ENCODE measurements around the gene SH3PXD2A. TPM values are rescaled to one million over a fixed set of nuclear protein-coding genes. Genes with fewer than 3 reads are reported as not detected.
A peak's percentile ranks its signal among the peaks of the same experiment; 100 is the strongest.

SH3PXD2A gene
- total RNA-seq, 8 experiments from 2014 or later: 7.8 to 34.3 (median 12.8) TPM

DNA sequence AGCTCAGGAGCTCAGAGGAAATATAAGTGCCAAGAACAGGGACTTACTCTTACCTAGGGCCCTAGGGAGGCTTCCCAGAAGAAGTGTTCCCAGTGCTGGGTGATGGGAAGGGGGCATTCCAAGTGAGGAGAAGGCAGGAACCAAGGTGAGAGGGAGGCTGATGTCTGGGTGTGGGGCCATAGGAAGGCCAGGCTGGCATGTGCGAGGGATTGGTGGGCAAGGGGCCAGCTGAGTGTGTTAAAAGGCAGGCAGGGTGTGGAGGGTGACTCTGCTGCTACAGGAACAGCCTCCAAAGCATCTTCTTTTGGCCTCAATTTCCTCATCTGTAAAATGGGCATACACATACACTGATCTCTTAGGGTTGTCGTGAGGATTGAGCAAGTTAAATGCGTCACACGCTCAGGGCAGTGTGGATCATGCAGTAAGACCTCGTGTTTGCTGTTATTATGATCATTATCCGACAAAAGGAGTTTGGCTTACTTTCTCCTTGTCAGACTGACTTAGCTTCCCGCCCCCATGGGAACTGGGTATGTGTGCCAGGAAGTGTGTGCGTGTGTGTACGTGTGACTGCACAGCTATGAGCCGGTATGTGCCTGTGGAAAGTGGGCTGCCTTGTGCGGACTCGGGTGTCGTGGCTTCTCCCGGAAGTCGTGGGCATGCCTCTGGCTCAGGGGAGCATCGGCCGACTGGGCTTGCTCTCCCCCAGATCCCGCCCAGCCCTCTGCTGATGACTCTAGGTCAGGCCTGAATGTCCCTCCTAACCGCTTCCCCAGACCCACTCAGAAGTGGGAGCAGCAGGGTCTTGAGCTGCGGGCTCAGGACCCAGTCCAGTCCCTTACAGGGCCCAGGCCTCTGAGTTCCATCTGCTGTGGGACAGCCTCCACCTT, 302.3 kb downstream of the SH3PXD2A start:
- no peak for ATAC-seq (replicated peaks in 6 of 8)
- 50 to 90% (median 86%) methylated on average over 2 to 10 of the region's 20 CpGs; no CpG with 5 or more reads in 3 of the 10 experiments for WGBS, 10 experiments
- in situ Hi-C loops (cut with MboI; ENCODE audit: low pct_unique_long_range_greater_than_20kb in 2 of 9, low sequenced_read_pairs in 9 of 9, unreplicated experiment in 9 of 9): no loop called here
- H3K4me3 ChIP-seq: no peak overlapping the region
- peaks cover 14 to 16% of the 10 kb centered on the region in 2 donors for H3K4me1 ChIP-seq (replicated peaks in 1 of 2)
- H3K27ac ChIP-seq: no peak overlapping the region

DNA sequence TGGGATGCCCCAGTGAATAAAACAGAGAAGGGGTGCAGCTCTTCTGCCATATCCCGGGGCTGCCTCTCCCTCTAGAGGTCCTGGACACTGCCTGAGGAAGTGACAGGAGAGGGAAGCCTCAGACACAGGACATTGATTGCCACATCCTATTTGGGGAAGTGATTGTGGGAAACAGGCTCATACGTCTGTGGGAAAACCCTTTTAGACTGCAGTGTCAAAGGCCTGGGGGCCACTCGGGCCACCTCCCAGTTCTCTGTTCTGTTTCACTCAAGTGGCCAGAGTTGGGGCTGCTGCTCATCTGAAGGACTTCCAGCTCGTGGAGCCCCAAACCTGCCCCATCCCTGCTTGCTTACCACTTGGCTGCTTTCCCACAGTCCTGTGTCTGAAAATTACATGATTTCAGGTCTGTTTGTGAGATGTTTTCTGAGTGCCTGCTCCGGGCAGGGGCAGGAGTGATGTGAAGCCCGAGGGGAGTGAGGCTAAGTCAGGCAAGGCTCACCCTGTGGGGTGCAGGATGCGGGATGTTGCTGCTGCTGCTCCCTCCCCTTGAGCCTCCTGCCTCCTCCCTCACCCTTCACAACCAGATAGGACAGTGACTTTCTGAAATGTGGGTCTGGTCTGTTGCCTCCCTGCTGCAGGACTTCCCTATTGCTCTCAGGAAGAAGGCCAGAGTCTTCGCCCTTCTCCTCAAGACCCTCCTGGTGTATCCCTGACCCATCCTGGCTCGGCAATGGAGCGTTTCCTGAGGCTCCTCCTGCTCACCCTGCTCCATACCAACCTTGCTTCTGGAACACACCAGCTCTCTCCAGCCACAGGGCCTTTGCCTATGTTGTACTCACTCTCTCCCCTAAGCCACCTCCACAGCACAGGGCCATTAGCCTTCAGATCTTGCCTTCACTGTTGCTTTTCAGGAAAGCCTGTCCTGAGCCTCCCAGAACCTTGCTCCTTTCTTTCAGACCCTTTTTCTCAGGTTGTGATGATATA, 303.5 kb downstream of the SH3PXD2A start:
- ATAC-seq (replicated peaks in 6 of 8): no peak
- Histone ChIP-seq H3K27ac (no peak overlapping the region), H3K4me3 (no peak overlapping the region), H3K4me1 (replicated peaks in 1 of 2) (peaks cover 24 to 27% of the 10 kb centered on the region in 2 donors)
- in situ Hi-C loops (cut with MboI; ENCODE audit: low pct_unique_long_range_greater_than_20kb in 2 of 9, low sequenced_read_pairs in 9 of 9, unreplicated experiment in 9 of 9): no loop called here
- WGBS, 10 experiments: 20 to 77% (median 41%) methylated on average over 1 to 7 of the region's 10 CpGs; no CpG with 5 or more reads in 1 of the 10 experiments

DNA sequence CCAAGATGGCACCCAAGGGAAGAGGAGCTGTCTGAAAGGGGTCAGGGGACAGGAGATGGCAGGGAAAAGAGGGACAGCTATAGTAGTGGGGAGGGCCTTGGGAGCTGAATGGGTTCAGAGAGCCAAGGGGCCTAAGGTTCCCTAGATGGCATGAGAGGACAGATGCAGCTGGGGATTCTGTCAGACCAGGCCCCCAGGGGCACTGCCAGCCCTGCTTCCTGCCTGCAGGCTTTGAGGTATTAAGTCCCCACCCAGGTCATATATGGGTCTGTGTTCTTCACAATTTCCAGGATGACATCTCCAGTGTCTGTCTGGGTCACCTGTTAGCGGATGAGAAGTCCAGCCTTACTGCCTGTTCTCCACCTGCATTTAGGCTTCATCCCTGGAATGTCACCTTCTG, 305.1 kb downstream of the SH3PXD2A start:
- H3K27ac ChIP-seq: no peak overlapping the region
- WGBS, 10 experiments: 60 to 100% (median 86%) methylated on average over 1 of the region's 1 CpG; no CpG with 5 or more reads in 7 of the 10 experiments
- no peak for ATAC-seq (replicated peaks in 6 of 8)
- in situ Hi-C loops (cut with MboI; ENCODE audit: low pct_unique_long_range_greater_than_20kb in 2 of 9, low sequenced_read_pairs in 9 of 9, unreplicated experiment in 9 of 9): no loop called here
- H3K4me3 ChIP-seq: no peak overlapping the region
- H3K4me1 ChIP-seq (replicated peaks in 1 of 2): peaks cover 12 to 17% of the 10 kb centered on the region in 2 donors

DNA sequence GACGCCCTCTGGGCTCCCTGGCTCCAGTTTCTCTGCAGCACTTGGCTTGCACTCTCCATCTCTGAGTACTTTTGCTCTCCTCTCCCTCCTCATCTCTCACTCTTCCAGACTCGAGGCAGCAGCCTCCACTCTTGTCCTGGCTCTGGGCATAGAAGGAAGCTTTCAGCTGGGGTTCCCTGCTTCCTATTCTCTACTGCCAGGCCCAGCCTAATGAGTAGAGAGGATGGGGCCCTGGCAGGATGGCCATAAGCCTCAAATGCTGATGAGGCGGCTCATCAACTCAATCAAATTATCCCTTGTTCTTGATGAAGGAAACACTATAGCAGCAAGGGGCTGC, 306.1 kb downstream of the SH3PXD2A start:
- WGBS, 10 experiments: 40 to 75% methylated on average over 1 to 3 of the region's 3 CpGs; no CpG with 5 or more reads in 8 of the 10 experiments
- no peak for ATAC-seq (replicated peaks in 6 of 8)
- no peak overlapping the region for H3K4me3 ChIP-seq
- peaks cover 12 to 16% of the 10 kb centered on the region in 2 donors for H3K4me1 ChIP-seq (replicated peaks in 1 of 2)
- in situ Hi-C loops (cut with MboI; ENCODE audit: low pct_unique_long_range_greater_than_20kb in 2 of 9, low sequenced_read_pairs in 9 of 9, unreplicated experiment in 9 of 9): no loop called here
- no peak overlapping the region for H3K27ac ChIP-seq

DNA sequence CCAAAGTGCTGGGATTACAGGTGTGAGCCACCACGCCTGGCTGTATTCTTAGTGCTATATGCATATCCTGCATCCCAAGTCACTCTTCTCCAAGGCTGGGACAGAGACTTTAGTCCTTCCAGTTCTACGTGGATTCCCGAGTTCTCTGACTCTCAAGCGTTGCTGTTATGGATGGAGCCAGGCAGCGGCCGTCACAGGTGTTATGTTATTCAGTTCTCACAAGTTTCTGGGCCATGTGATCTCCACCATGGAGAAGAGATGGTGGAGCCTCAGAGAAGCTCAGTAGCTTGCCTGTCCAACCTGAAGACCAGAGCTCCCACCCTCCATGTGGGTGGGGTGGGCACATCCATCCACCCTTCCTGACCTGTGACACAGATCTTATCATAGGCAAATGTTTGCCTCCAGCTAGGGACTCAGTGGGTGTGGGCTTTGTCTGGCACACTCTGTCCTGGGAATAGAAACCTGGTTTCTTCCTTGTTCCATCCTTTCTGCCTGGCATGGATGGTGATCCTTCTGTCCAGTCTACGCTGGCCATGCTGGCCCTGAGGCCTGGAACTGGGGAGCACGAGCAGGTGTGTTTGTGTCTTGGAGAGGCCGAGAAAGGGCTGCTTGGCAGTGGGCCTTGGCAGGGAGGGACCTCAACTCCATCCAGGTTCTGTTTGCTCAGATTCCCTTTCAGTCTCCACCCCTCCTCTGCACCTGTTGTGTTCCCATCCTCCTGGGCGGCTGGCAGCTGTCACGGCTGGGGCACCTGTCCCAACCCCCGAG, 306.6 kb downstream of the SH3PXD2A start:
- in situ Hi-C loops (cut with MboI; ENCODE audit: low pct_unique_long_range_greater_than_20kb in 2 of 9, low sequenced_read_pairs in 9 of 9, unreplicated experiment in 9 of 9): no loop called here
- Histone ChIP-seq H3K4me3 (no peak overlapping the region), H3K27ac (no peak overlapping the region), H3K4me1 (replicated peaks in 1 of 2) (peaks cover 12 to 16% of the 10 kb centered on the region in 2 donors)
- peak in 1 of 8 experiments; percentile 27 for ATAC-seq (replicated peaks in 6 of 8)
- 19 to 100% (median 80%) methylated on average over 1 to 6 of the region's 12 CpGs; no CpG with 5 or more reads in 3 of the 10 experiments for WGBS, 10 experiments

DNA sequence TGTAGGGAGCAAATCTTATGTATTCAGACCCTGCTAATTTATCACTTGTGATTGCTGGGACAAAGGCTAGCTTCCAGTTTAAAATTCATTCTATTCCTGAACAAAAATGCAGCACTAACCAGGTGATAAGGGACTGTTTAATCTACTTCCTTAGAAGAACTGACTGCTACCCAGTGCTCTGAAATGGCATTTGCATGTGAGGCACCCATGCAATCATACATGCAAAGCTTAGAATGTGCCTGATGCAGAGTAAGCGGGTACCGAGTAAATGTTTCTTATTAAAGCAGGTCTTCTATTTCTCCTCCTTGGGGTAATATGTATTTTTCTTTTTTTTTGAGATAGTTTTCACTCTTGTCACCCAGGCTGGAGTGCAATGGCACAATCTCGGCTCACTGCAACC, 307.4 kb downstream of the SH3PXD2A start:
- Histone ChIP-seq H3K4me3 (no peak overlapping the region), H3K4me1 (replicated peaks in 1 of 2) (peaks cover 17 to 23% of the 10 kb centered on the region in 2 donors), H3K27ac (peak overlapping the region in 1 of 2 donors; percentile 24)
- peak in 3 of 8 experiments; percentile 5 to 6 (median 6) for ATAC-seq (replicated peaks in 6 of 8)
- WGBS, 10 experiments: 67 to 92% (median 87%) methylated on average over 2 to 3 of the region's 3 CpGs; no CpG with 5 or more reads in 5 of the 10 experiments
- in situ Hi-C loops (cut with MboI; ENCODE audit: low pct_unique_long_range_greater_than_20kb in 2 of 9, low sequenced_read_pairs in 9 of 9, unreplicated experiment in 9 of 9): no loop called here

DNA sequence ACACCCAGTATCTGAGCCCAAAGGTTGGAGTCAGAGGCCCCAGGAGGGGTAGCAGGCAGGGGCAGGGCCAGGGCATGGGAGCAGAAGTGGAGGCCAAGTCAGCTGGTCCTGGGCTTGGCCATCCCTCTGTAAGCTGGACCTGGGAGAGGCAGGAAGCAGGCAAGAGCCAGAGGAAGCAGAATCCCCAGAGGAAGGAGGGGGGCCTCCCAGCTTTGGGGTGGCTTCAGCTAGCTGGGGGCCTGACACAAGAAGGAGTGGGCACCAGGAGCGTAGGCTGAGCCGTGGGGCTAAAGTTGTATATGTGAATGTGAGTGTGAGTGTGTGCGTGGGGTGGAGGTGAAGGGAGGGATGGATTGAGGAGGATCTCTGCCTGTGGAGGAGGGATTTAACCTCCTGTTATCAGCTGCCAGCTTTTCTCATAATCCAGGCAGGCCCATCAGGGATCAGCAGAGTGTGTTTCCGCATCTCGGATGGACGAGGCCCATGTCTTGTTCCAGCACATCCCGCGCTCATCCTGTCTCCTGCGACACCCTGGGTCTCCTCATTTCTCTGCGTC, 307.9 kb downstream of the SH3PXD2A start:
- Histone ChIP-seq H3K4me1 (replicated peaks in 1 of 2) (peaks cover 18 to 26% of the 10 kb centered on the region in 2 donors), H3K4me3 (no peak overlapping the region), H3K27ac (peak overlapping the region in 1 of 2 donors; percentile 24)
- in situ Hi-C loops (cut with MboI; ENCODE audit: low pct_unique_long_range_greater_than_20kb in 2 of 9, low sequenced_read_pairs in 9 of 9, unreplicated experiment in 9 of 9): no loop called here
- ATAC-seq (replicated peaks in 6 of 8): peak in 4 of 8 experiments; percentile 1 to 13 (median 10)
- 50 to 93% (median 73%) methylated on average over 1 to 7 of the region's 10 CpGs; no CpG with 5 or more reads in 3 of the 10 experiments for WGBS, 10 experiments

DNA sequence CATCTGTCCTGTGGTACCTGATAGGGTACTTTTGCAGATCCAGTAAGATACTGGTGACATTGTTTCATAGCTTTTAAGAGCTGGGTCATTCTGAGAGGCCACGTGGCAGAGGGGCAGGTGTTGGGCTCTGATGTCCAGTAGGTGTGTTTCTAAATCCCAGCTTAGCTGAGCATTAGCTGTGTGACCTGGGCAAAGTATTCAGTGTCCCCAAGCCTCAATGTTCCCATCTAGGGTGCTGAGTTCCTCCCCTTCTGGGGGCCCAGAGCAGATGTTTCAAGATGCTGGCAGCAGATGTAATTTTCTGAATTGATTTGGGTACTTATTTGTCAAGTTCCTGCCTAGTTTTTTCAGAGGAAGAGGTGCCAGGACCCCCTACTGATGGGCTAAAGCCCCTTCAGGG, 309.0 kb downstream of the SH3PXD2A start:
- WGBS, 10 experiments: 0 to 80% (median 60%) methylated on average over 1 of the region's 1 CpG; no CpG with 5 or more reads in 5 of the 10 experiments
- in situ Hi-C loops (cut with MboI; ENCODE audit: low pct_unique_long_range_greater_than_20kb in 2 of 9, low sequenced_read_pairs in 9 of 9, unreplicated experiment in 9 of 9): no loop called here
- ATAC-seq (replicated peaks in 6 of 8): no peak
- Histone ChIP-seq H3K4me1 (replicated peaks in 1 of 2) (peaks cover 18 to 28% of the 10 kb centered on the region in 2 donors), H3K27ac (no peak overlapping the region), H3K4me3 (no peak overlapping the region)

DNA sequence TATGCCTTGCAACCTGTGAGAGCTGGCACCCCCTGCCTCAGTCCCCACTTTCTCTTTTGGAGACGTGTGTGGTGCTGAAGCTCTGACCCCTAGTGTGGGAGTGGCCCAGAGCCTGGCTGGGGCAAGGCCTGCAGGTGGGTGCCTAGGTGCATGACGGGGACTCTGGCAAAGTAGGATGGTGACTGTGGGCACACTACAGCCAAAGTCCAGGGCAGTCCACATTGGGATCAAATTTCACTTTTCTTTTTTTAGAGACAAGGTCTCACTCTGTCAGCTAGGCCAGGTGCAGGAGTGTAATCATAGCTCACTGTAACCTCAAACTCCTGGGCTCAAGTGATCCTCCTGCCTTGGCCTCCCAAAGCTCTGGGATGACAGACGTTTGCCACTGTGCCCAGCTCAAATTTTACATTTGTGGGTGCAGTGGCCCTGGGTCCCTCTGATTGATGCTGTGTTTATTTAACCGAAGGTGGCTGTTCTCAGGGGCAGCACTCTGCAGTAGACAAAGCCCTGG, 309.6 kb downstream of the SH3PXD2A start:
- Histone ChIP-seq H3K27ac (no peak overlapping the region), H3K4me3 (no peak overlapping the region), H3K4me1 (replicated peaks in 1 of 2) (peaks cover 18 to 28% of the 10 kb centered on the region in 2 donors)
- in situ Hi-C loops (cut with MboI; ENCODE audit: low pct_unique_long_range_greater_than_20kb in 2 of 9, low sequenced_read_pairs in 9 of 9, unreplicated experiment in 9 of 9): no loop called here
- 72 to 100% (median 86%) methylated on average over 1 to 3 of the region's 4 CpGs; no CpG with 5 or more reads in 5 of the 10 experiments for WGBS, 10 experiments
- ATAC-seq (replicated peaks in 6 of 8): no peak

DNA sequence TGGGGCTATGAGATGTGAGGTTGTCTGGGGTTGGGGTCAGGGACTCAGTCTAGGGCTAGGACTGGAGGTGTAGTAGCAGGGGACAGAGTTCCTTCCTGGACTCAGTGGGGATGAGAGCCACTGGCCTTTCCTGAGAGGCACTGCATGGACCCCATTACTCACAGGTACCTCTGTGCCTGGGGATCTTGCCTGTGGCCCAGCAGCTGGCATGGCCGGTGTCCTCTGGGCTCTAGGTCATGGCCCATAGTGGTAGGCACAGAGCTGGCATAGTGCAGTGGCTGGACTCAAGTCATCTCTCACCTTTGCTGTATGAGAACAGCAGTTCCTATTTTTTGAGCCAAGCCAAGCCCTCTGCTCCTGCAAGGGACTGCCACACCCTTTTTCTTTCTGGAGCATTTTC, 310.0 kb downstream of the SH3PXD2A start:
- no peak for ATAC-seq (replicated peaks in 6 of 8)
- H3K27ac ChIP-seq: no peak overlapping the region
- H3K4me3 ChIP-seq: no peak overlapping the region
- WGBS, 10 experiments: 100% methylated on average over 1 of the region's 1 CpG; no CpG with 5 or more reads in 9 of the 10 experiments
- in situ Hi-C loops (cut with MboI; ENCODE audit: low pct_unique_long_range_greater_than_20kb in 2 of 9, low sequenced_read_pairs in 9 of 9, unreplicated experiment in 9 of 9): no loop called here
- peaks cover 18 to 28% of the 10 kb centered on the region in 2 donors for H3K4me1 ChIP-seq (replicated peaks in 1 of 2)

DNA sequence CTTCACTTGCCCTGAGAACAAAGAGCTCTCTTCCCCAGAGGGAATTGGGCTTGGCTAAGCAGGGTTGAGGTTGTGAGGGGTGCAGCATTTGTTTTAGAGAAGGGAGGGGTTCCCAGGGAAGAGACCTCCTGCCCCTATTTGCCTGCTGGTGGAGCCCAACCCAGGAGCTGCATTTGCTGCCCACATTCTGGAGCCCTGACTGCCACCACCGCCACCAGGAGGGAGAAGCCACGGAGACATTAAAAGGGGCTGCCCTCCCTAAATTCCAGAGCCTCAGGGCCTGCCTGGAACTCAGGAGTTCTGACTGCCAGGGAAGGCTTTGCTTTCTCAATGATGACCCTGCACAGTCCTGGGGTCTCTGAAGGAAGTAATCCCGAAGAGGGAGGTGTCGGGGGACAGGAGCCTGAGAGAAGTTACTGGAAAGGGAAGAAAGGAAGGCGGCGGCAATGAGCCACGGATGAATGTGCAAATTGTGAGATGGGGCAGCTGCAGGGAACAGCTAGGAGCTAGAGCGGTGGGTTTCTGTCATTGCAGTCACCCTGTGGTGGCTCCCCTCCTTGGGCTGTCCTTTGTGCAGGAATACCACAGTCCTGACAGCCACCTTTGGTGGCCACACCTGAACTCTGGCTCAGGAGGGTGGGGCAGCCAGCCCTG, 310.6 kb downstream of the SH3PXD2A start:
- in situ Hi-C loops (cut with MboI; ENCODE audit: low pct_unique_long_range_greater_than_20kb in 2 of 9, low sequenced_read_pairs in 9 of 9, unreplicated experiment in 9 of 9): no loop called here
- H3K4me1 ChIP-seq (replicated peaks in 1 of 2): peaks cover 18 to 28% of the 10 kb centered on the region in 2 donors
- 40 to 100% (median 74%) methylated on average over 1 to 6 of the region's 8 CpGs; no CpG with 5 or more reads in 3 of the 10 experiments for WGBS, 10 experiments
- no peak overlapping the region for H3K27ac ChIP-seq
- H3K4me3 ChIP-seq: no peak overlapping the region
- ATAC-seq (replicated peaks in 6 of 8): no peak
